GM03348 (cell line): ENCODE results near the gene LRRC10B.

Experiments
- DNase-seq: peaks from one replicate; pipeline ENCODE4 v3.0.0; 2012; ENCODE audit warnings: low spot score

LRRC10B gene

GRCh38 chr11:61531044-61531443 is 22.5 kb downstream of the LRRC10B start:
- no peak for DNase-seq

DNA sequence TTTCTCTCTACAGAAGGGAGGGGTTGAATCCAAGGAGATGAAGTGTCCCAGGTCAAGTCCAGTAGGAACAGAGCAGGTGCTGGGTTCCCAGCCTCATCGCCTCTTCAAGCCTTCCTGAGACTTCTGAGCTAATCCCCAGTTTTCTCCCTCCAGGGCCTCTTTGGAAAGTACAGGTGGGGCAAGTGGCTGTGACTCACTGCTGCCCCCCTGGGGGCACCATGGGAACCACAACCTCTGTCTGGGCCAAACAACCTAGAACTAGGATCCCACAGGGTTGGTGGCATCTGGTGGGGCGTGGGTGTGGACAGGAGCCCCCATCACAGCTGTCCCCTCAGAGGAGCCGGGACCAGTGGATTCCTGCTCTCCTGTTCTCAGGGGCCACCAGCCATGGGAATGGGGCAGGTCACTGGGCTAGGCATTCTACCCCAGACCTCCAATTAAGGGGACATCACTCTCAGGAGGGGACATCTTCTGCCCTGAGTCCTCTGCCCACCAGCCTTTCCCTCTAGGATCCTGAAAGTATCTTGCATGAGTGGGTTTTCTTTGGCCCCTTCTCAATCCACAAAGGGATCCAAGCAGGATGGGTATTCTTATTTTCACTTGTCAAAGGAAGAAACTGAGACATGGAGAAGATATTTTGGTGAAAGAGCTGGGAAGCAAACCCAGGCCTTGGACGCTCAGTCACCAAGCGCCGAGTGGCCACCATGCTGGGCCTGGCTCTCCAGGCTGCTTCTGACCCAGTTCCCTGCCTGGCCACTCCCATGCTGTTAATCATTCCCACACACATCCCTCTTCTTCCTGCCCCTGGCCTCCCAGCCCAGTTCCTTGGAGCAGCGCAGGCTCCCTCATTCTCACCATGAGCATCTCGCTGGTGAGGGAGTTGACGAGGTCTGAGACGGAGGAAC is 23.8 kb downstream of the LRRC10B start:
- DNase-seq: peak; percentile 72

DNA sequence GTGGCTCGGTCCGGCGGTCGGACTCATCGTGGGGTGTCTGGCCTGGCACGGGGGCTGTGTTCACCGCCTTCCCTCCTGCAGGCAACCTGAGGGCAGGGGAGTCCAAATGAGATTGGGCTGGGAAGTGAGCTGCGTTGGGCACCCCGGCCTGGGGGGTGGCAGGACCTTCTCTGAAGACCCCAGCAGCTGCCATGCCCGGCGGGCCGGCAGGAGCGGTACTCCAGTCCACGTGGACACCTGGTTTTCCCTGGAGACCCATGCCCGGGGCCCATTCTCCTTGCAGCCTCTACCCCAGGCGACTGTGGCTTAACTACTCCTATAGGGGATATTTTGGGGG is 24.5 kb downstream of the LRRC10B start:
- DNase-seq: no peak

GRCh38 chr11:61533401-61533800 is 24.9 kb downstream of the LRRC10B start:
- DNase-seq: no peak

DNA sequence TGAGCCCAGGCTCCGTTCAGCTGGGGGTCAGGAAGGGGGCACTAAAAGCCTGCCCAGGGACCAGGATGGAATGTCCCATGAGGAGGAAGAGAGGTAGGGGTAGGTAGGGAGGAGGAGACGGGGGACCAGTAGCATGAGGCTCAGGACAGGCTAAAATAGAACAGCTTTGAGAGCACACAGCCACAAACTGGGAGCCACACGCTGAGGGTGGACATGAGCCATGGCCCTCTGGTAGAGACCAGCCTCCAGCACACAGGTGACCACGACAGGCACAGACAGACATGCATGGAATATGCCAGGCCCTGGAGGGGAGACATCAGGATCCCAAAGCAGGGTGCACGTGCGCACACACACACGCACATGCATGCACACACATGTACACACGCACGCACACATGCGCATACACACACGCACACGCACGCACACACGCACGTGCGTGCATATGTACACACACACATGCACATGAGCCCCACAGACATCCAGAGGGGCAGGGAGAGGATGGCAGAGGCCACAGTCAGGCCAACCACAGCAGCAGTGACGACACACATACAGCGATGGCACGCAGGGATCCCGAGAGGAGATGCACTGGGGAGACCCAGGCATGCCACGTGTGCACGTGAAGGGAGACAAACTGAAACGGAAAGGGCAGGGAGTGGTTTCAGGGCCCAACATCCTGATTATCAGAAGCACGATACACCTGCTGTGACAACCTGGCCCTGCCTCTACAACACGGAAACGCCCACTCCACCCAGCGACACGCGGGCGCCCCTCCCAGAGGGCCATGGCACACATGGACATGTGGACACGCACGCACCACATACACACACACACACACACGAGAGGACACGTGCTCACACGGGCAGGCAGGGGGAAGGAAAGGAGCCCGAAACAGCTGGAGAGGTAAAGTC is 25.7 kb downstream of the LRRC10B start:
- DNase-seq: no peak

DNA sequence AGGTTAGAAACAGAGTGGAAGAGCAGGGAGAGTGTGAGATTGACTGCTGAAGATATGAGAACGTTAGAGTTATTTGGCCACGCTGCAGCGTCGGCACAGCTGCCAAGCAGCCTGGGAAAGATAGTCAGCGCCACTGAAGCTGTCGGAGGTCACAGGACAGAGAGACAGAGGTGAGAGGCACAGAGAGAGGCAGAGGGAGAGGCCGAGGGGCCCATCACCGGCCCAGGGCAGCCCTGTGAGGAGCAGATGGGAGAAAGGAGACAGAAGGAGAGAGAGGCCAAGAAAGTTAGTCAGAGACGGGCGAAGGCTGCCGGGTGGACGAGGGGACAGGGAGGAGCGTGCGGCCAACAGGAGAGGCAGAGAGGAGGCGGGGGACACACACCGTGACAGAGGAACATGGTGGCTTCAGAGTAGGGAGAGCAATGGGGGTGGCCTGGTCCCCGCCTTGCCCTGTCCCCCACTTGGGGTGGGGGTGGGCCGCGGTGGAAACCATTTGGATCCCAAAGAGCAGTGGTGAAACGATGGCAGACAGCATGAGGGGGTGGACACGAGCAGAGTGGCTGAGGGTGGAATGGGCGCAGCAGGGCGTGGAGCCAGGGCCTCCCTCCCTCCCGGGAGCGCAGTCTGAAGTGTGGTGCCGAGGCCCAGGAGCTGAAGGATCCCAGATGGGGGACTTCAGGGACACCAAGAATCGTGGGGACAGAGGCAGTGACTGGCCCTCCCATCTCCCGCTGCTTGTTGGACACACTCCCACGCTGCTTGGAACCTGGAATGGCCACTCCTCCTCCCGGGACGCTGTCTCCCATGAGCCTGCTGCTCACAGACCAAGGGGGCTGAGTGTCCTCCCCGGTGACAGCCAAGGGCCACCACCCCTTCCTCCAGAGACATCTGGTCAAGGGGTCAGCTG is 26.6 kb downstream of the LRRC10B start:
- no peak for DNase-seq

GRCh38 chr11:61535998-61536675 is 27.6 kb downstream of the LRRC10B start:
- no peak for DNase-seq

- no peak for DNase-seq
These were observed 28.2 kb downstream of the LRRC10B start for GRCh38 chr11:61536676-61537270.

DNA sequence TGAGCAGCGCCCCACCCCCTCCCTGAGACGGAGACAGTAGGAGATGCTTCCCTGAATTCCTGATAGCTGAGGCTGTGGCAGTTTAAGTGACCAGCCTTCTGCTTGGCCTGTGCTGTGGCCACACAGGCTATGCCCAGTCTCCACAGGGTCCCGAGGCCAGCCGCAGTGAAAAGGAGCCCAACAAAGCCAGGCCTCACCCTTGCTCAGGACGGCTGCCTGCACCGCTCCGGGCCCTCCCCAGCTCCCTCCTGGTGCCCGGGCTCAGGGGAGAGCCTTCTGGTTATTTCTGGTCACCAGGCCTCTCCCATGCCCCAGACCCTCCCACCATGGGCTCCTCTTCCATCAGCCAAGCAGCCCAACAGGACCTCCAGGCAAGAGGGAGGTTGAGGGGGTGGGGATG is 28.8 kb downstream of the LRRC10B start:
- no peak for DNase-seq

- no peak for DNase-seq
These were observed 30.1 kb downstream of the LRRC10B start for GRCh38 chr11:61538636-61538961.

- DNase-seq: no peak
These were observed 30.5 kb downstream of the LRRC10B start for GRCh38 chr11:61539006-61539405.

GRCh38 chr11:61539831-61540357 is 31.3 kb downstream of the LRRC10B start:
- no peak for DNase-seq

GRCh38 chr11:61540528-61540927 is 32.0 kb downstream of the LRRC10B start:
- no peak for DNase-seq

DNA sequence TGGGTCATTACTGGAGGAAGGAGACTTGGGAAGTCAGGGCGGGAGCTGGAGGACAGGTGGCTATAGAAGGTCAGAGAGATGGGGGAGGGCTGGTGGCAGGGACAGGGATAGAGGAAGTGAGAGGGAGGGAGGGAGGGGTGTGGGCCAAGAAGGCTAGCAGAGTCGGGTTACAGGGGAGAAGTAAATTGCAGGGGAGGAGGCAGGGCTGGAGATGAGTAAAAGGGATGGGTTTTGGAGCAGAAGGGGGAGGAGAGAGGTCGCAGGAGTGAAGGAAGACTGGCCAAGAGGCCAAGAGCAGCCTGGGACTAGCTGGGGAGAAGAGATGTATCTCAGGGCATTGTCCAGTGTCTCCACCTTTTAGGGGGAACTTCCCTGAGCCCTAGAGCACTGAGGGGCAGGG is 33.0 kb downstream of the LRRC10B start:
- DNase-seq: peak; percentile 77

GRCh38 chr11:61542024-61542461 is 33.5 kb downstream of the LRRC10B start:
- DNase-seq: no peak

- no peak for DNase-seq
These were observed 34.2 kb downstream of the LRRC10B start for GRCh38 chr11:61542705-61543104.

DNA sequence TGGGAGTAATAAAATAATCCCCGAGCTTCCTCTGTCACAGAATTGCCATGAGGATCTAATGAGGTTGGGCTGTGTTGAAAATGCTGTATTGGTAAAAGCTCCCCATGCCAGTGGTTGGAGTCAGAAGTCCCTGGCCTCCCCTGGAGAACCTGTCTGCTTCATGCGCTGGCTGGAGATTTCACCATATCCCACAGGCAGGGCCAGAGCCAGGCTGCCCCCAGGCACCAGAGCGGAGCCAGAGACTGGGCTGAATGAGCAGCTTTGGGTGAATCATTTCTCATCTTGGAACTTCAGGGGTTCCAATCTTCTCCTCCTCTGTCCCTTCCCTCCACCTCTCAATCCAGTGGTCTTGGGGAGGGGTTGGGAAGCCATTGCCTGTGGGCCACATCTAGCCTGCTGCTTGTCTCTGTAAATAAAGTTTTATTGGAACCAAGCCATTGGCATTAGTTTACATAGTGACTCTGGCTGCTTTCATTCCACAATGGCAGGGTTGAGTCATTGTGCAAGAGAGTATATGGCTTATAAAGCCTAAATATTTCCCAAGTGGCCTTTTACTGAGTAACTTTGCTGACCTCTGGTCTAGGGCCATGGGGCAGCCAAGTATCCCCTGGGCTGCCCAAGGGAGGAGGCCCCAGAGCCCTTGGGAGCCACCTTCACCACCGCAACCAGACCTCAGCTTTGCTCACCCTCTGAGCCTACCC is 35.2 kb downstream of the LRRC10B start:
- DNase-seq: no peak

- DNase-seq: no peak
These were observed 35.9 kb downstream of the LRRC10B start for GRCh38 chr11:61544466-61544865.

GRCh38 chr11:61545341-61545740 is 36.8 kb downstream of the LRRC10B start:
- peak; percentile 45 for DNase-seq

- no peak for DNase-seq
These were observed 37.4 kb downstream of the LRRC10B start for GRCh38 chr11:61545921-61546320.
